ENCODE data around the gene NALCN. TPM values are rescaled to one million over a fixed set of nuclear protein-coding genes. Genes with fewer than 3 reads are reported as not detected.

The NALCN gene
- total and polyA plus RNA-seq, 7 donors = 0.23 to 1.1 (median 0.71) TPM; not detected in 2

DNA sequence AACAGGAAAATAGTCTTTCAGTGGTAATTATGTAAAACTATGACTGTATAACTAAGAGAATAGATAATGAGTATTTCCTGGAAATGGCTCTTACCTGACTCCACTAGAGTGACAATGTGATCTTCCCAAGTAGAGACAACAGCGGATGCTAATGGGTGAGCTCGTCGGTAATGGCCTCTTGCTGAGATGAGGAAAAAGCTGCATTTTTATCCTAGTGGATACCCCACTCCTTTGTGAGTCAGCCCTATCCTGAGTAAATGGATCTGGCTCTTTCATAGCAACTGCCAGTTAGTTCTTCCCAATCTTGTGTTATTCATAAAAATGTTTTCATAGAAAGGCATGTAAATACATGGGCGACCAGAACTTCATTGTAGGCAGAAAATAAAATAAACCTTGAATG, 299.5 kb downstream of the NALCN start:
- no peaks in the 10 kb centered on the region for H3K9me3 ChIP-seq
- H3K27ac ChIP-seq = no peak overlapping the region
- TF ChIP-seq EP300 (IDR thresholded peaks at IDR 0.05) (no peak), POLR2AphosphoS5 (IDR thresholded peaks at IDR 0.05) (no peak), POLR2A (IDR thresholded peaks at IDR 0.05) (no peak)
- TF ChIP-seq, protein P1, sequence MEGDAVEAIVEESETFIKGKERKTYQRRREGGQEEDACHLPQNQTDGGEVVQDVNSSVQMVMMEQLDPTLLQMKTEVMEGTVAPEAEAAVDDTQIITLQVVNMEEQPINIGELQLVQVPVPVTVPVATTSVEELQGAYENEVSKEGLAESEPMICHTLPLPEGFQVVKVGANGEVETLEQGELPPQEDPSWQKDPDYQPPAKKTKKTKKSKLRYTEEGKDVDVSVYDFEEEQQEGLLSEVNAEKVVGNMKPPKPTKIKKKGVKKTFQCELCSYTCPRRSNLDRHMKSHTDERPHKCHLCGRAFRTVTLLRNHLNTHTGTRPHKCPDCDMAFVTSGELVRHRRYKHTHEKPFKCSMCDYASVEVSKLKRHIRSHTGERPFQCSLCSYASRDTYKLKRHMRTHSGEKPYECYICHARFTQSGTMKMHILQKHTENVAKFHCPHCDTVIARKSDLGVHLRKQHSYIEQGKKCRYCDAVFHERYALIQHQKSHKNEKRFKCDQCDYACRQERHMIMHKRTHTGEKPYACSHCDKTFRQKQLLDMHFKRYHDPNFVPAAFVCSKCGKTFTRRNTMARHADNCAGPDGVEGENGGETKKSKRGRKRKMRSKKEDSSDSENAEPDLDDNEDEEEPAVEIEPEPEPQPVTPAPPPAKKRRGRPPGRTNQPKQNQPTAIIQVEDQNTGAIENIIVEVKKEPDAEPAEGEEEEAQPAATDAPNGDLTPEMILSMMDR (IDR thresholded peaks at IDR 0.05) = no peak
- intact Hi-C loops (cut with DNase I) = no loop called here
- 74 to 77% methylated on average over 4 of the region's 4 CpGs for WGBS, 2 donors
- no peaks in the 10 kb centered on the region for H3K36me3 ChIP-seq
- DNase-seq = no peak
- no peak overlapping the region for H3K4me3 ChIP-seq
- no peaks in the 10 kb centered on the region for H3K4me1 ChIP-seq
- H3K27me3 ChIP-seq = no peaks in the 10 kb centered on the region

DNA sequence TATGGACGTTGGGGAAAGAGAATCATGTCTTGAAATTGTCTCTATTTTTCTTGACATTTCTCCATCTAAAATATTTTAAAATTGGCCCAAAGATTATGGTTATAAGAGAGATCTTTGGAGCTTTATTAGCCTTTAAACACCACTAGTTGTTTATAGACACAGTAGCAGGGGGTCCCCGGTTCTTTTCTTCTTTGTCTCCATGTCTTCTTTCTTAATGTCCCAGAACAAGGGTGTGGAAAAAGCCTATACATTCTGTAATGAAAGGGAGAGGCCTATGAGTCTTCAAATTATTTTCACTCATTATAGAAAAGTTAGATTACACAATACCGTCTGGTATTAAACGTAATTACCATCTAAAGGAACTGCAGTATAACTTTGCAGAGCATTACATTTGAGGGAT, 300.0 kb downstream of the NALCN start:
- no peak for DNase-seq
- TF ChIP-seq, protein P1 (IDR thresholded peaks at IDR 0.05) = no peak
- no peak for TF ChIP-seq EP300 (IDR thresholded peaks at IDR 0.05)
- Histone ChIP-seq H3K36me3 (no peaks in the 10 kb centered on the region), H3K4me1 (no peaks in the 10 kb centered on the region), H3K27me3 (no peaks in the 10 kb centered on the region), H3K9me3 (no peaks in the 10 kb centered on the region), H3K27ac (no peak overlapping the region), H3K4me3 (no peak overlapping the region)
- intact Hi-C loops (cut with DNase I) = no loop called here
- WGBS, 2 donors = 43 to 70% methylated on average over 4 of the region's 4 CpGs

DNA sequence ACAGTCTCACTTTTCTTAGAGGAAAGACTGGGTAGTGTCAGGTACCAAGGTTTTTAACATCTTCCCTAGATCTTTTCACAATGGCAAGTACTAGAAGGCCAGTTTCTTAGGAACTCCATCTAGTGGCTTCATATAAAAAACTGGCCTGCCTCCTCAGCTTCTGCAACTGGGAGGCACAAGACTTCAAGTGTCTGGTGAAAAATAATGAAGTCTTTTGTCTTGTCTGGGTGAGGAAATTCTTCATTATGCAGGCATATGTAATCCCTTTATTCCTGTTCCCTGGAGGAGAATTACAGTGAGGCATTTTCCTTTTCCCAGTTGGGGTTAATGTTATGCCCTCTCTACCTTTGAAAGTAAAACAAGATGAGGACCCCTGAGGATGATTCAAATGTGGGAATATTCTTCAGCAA, 300.5 kb downstream of the NALCN start:
- H3K4me3 ChIP-seq = no peak overlapping the region
- DNase-seq = no peak
- intact Hi-C loops (cut with DNase I) = no loop called here
- H3K9me3 ChIP-seq = no peaks in the 10 kb centered on the region
- TF ChIP-seq EP300 (IDR thresholded peaks at IDR 0.05) (no peak), POLR2A (IDR thresholded peaks at IDR 0.05) (no peak), POLR2AphosphoS5 (IDR thresholded peaks at IDR 0.05) (no peak)
- TF ChIP-seq, protein P1 (IDR thresholded peaks at IDR 0.05) = no peak
- no peaks in the 10 kb centered on the region for H3K27me3 ChIP-seq
- no peak overlapping the region for H3K27ac ChIP-seq
- no peaks in the 10 kb centered on the region for H3K4me1 ChIP-seq
- no peaks in the 10 kb centered on the region for H3K36me3 ChIP-seq

- no peak for TF ChIP-seq EP300 (IDR thresholded peaks at IDR 0.05)
- TF ChIP-seq POLR2A (IDR thresholded peaks at IDR 0.05) = no peak
- TF ChIP-seq, protein P1 (IDR thresholded peaks at IDR 0.05) = no peak
- TF ChIP-seq POLR2AphosphoS5 (IDR thresholded peaks at IDR 0.05) = no peak
Measured at GRCh38 chr13:101111894-101112293, 304.4 kb downstream of the NALCN start.

GRCh38 chr13:101109005-101109404, 307.3 kb downstream of the NALCN start:
- H3K36me3 ChIP-seq = no peaks in the 10 kb centered on the region
- intact Hi-C loops (cut with DNase I) = no loop called here
- no peak overlapping the region for H3K4me3 ChIP-seq
- no peak for TF ChIP-seq POLR2AphosphoS5 (IDR thresholded peaks at IDR 0.05)
- TF ChIP-seq, protein P1 (IDR thresholded peaks at IDR 0.05) = no peak
- no peak for TF ChIP-seq POLR2A (IDR thresholded peaks at IDR 0.05)
- no peak for TF ChIP-seq EP300 (IDR thresholded peaks at IDR 0.05)
- H3K27ac ChIP-seq = no peak overlapping the region
- no peaks in the 10 kb centered on the region for H3K4me1 ChIP-seq
- no peaks in the 10 kb centered on the region for H3K9me3 ChIP-seq
- H3K27me3 ChIP-seq = no peaks in the 10 kb centered on the region
- 97% methylated on average over 7 of the region's 7 CpGs for WGBS, 2 donors
- DNase-seq = no peak

More at GRCh38 chr13:101111894-101112293, 304.4 kb downstream of the NALCN start:
- H3K4me3 ChIP-seq = no peak overlapping the region
- H3K9me3 ChIP-seq = no peaks in the 10 kb centered on the region
- no peak overlapping the region for H3K27ac ChIP-seq
- H3K27me3 ChIP-seq = no peaks in the 10 kb centered on the region
- intact Hi-C loops (cut with DNase I) = no loop called here
- DNase-seq = no peak
- no peaks in the 10 kb centered on the region for H3K4me1 ChIP-seq
- 45 to 73% methylated on average over 2 of the region's 2 CpGs for WGBS, 2 donors
- H3K36me3 ChIP-seq = no peaks in the 10 kb centered on the region
